HG03520 (cell line): Measurements from ENCODE around the gene SGIP1.
"Not testable (repeated sequence)": the region's sequence is repeated elsewhere in the genome, so short reads cannot be mapped to it uniquely, and the experiment has no call there.

ENCODE experiments used
- ATAC-seq: cut with Tn5 transposase; IDR thresholded peaks from one replicate; pipeline ENCODE4 v1.9.1; 2021; ENCODE audit warnings: mild to moderate bottlenecking, moderate library complexity; ENCODE audit not compliant: unreplicated experiment

Gene SGIP1

DNA sequence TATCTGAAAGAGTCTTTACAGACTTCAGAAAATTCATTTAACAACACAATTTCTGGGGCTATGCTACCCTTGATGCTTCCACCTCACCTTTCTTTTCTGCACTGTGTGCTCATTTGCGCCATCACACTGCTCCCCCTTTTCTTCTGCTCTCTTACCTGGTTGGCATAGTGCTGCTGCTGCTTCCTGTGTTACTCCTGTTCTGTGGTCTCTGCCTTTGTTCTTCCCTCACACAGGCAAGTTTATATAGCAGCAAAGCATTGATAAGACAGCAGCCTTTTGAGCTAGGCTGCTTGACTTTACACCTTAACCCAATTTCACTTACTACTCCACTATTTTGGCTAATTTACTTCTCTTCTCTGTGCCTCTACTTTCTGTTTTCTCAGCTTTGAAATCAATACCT, 18.3 kb downstream of the SGIP1 start:
- ATAC-seq: no peak

DNA sequence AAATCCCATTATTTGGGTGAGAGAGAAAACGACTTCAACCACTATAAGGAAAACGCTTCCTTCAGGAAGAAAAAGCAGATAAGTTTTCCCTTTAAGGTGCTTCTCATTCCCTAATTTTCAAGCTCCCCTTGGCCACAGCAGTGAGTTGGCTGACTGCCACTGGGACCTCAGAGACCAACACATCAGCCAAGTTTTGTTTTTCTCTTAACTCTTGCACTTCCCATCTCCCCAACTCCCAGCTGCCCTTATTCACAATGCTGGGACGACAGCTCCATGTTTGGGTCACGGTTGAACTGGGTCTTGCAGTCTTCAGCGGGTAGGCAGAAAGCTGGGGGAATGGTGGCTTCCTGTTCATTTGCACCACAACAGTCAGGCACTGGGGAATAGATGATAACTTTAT, 18.9 kb downstream of the SGIP1 start:
- ATAC-seq: no peak

DNA sequence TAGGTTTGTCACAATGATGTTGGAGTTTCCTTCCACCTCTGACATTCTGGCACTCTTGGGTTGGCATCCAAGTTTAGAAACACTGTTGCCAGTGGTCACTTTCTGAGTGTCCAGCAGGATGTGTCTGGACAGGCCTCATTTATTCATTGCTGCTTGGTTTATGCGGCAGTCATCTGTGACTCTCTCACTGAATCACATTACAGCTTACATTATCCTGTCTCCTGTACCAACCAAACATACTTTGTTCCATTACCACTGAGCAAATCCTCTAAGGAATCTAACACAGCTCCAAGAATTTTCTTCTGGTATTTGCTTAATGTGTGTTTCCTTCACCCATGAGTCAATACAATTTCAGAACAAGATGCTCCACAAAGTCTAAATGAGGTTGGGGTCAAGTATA, 19.9 kb downstream of the SGIP1 start:
- no peak for ATAC-seq

DNA sequence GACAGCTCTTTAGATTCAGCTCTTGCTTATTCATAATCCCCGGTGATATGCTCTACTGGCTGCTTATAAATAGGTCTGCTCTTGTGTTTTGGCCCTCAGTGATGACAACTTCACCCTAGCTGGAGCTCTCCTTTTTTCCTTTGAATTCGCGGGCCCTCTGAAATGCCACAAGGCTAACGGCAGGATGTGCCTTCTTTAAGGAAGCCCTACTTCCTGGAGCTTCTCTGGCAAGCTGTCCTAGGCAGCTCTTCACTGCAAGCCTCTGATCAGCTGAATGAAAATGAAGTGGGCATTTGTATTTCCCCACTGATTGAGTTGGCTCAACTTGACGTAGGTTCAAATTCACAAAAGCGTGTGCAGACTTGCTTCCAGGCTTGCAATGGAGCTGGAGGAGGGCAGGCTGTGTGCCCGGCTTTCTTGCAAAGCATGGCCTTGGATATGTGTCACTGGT, 22.2 kb downstream of the SGIP1 start:
- ATAC-seq: no peak

DNA sequence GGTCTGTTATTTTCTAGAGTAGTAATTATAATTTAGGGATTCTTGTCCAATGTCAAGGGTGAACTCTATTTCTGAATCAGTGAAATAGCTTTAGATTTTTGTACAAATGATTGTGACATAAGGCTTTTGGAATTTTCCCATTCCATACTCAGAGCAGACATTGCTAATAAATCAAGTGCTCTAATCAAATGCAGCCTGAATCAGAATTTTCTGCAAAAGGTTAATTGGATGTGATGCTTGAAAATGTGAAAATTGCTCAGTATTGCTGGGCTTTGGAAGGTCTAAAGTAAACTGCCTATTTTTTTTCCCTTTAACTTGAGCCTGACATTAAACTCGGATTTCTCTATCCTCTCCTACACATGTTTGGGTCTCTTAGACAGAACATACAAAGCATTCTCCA, 23.2 kb downstream of the SGIP1 start:
- no peak for ATAC-seq

DNA sequence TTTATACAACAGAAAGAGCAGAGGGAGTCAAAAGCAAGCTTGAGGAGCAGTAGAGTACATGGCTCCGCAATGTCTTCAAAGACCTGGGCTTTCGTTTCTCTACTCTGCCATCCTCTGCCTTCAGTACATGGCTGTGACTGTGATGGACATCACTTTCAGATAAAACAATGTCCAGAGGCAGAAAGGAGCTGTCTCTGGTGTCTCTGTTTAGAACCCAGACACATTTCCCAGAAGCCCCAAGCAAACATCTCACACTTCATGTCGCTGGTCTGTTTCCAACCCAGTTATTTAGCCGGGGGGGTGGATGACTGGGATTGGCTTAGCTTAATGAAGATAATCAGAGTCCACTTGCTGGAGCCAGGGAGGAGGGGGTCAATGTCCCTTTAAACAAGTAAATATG, 25.6 kb downstream of the SGIP1 start:
- no peak for ATAC-seq

DNA sequence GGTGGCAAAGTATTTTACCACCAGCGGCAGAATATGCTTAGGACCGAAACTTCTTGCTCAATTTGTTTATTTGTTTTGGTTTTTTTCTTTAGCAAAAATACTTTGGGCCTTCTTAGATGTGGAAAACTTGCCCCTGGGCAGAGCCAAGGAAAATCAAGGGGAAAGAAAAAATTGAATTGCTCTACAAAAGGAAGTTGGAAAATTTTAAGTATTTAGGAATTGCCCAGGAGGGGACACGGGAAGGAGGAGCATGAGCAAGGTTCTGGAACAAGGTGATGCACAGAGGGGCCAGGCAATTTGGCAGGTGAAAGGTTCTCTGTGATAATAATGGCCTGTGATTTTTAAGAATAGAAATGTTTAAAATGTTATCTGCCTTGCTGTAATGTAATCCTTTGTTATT, 28.6 kb downstream of the SGIP1 start:
- no peak for ATAC-seq

DNA sequence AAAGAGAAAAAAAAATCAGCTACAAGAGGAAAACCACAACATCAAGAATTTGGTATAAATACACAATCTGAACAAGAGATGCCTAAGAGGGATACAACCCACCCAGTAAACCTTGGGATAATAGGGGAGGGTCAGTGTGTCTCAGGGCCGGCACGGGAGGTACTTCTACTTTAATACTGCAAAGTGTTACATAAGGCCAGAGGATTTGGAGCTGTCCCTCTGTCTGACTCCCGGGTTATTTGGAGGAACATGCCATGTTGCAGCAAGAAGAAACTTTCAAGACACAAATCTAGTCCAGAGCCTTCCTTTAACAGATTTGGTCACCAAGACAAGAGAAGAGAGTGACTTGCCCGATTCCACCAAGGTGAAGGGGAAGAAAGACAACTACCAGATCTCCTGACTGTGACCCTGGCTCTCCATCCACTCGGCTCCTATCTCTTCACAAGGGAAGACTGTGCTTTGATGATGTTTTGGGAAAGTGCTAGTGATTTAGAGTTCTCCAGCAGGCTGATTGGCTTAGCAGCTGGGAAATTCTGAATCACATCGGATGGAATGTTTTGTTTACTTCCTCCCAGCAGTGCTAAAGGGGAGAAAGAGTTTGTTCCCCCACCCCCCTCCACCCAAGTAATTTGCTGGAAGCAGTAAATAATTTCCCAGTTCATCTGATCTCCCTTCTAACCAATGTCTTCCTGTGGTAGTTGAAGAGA, 29.3 kb downstream of the SGIP1 start:
- ATAC-seq: no peak

DNA sequence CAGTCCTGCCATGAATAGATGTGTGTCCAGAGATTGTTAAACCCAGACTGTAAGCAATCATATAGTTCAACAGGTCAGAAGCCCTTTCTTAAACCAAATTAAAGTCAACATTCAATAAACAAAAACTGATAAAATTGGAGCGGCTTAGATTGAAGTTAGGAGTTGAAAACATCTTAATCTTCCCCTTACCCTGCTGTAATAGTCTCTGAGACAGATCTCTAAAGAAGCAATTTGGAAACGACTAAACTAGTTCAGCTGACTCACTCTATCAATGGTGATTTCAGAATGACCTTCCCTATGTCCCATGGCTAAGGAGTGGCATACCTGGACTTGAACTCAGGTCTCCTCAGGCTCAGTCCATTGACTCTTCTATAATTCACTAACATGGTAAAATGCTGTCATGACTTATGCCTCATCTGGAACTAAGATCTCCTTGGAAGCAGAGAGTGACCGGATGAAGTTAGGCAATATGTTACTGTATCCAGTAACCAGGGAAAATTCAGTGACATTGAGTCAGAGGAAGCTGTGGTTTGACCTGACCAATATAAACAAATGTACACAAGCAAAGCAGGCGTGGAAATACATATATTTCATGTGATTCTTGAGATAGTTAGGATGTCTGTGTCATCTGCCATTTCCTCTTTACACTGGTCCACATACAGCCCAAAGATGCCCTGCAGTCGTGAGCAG, 30.1 kb downstream of the SGIP1 start:
- no peak for ATAC-seq

DNA sequence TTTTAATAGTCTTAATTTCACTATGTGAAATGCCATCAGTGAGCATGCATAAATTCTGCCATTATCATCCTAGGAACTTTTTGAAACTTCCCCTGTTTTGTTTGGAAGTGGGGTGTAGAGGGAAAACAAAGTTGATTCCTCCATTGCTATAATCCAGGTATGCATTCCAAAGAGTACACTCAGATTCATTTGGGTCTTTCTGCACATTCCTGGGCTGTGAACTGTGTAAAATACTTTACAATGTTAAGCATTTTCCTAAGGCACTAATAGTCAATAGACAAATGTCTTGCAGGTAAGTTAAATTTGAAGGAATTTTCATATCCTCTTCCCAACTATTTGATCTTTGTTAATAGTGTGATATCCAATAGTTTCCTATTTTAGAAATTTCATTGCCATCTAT, 36.2 kb downstream of the SGIP1 start:
- ATAC-seq: no peak

DNA sequence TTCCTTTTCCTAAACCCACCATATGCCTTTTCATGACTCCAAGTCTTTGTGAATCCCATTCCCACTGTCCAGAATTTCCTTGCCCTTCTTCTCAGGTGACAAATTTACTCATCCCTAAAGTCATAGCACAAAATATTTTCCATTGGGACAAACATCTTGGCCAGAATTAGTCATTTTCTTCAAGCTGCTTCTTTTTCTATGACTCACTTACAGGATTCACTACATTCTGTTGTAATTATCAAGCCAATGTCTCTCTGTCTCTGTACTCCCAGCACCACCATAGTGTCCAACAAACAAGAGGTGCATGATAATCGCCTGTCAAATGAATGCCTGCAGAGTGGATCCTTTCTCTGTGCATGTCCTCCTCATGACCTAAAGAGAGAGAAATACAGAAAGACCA, 37.8 kb downstream of the SGIP1 start:
- no peak for ATAC-seq

DNA sequence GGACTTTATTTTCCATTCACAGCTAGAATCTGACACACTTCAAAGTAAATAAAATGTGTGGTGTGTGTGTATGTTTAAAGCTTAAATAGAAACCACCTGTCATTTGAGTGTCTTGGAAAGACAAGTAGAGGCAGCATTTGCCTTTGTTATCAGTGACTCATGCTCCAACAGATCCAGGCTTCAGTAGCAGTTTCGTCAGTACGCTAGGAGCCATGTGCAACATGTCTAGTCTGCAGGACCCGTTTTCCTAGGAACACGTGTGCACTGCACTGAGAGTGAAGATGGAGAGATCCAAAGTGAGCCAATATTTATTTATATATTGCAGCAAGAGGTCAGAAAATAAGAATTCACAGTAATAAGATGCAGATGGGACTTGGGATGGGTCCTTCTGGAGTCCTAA, 41.8 kb downstream of the SGIP1 start:
- ATAC-seq: no peak

DNA sequence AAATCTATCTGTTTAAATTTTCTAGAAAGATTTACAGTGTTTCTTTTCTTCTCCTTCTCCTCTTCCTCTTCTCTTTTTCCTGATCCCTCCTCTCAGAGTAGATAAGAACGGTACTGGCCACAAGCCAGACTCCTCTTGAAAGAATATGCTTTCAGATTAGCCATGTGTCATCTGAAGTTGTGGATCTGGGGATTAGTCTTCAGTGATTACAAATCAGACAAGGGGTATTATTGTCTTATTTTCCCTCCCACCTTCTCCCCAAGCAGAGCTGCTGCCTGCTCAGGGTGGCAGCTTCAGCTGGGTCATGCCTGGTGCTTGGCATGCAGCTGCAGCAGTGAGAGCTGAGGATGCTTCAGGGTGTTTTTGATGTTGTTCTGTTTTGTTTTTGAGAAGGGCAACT, 42.7 kb downstream of the SGIP1 start:
- ATAC-seq: no peak

DNA sequence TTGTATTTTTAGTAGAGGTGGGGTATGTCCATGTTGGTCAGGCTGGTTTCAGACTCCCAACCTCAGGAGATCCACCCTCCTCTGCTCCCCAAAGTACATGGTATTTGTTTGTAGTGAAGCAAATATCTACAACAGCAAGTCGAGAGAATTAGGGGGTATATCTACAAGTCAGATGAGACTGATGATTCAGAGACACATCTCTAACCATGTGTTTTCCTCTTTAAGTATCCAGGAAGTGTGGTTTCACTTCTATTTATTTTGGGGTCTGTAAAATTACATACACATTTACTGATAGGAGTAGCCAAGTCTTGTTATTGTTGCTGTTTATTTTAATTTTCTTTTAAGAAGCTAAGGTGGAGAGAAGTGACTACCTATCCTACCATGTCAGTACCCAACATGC, 44.9 kb downstream of the SGIP1 start:
- ATAC-seq: no peak

DNA sequence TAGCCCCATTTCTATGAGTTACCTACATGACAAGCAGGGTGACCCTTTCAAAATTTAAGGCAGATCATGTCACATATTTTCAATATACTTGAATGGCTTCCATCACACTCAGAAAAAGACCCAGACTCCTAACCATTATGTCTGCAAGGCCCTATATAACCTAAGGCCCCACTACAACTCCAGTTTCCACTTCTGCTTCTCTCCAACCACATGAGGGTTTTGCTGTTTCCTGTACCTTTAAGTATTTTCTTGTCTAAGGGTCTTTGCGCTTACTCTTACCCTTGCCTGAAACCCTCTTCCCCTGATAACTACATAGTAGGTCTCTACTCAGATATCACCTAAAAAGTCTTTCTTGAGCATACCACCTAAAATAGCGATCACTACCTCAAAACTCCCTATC, 46.1 kb downstream of the SGIP1 start:
- no peak for ATAC-seq

DNA sequence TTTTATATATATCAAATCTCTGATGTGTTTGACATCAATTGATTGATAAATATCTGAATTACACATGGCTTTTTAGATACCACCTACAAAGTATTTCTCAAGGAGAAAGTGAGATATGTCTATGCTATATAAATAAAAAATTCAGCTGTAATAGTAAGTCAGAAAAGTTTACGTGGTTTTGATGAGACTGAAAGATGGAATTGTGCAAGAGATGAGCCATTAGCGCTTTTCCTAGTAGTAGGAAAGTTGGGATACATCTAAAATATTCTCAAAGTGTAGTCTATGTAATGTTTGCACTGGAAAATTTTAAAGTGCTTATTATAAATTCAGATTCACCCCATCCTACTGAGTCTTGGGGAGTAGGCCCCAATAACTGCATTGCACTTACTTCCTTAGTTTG, 49.1 kb downstream of the SGIP1 start:
- no peak for ATAC-seq

DNA sequence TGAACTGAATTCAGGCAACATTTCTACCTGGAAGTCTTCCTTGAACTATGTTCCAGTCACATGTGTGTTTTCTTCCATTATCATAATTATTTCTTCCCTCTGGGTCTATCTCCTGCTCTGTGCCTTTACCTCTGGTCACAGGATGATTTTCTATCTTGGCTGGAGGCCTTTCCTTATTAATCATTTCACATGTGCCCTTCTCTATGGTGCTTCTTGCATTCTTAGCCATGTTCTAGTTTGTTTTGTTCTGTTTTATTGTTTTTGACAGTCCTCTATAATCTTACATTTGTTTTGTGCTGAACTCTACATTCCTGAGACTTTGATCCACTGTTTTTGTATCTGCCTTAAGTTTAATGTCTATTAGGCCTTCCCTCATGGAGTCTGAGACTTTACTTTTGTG, 51.0 kb downstream of the SGIP1 start:
- ATAC-seq: no peak

DNA sequence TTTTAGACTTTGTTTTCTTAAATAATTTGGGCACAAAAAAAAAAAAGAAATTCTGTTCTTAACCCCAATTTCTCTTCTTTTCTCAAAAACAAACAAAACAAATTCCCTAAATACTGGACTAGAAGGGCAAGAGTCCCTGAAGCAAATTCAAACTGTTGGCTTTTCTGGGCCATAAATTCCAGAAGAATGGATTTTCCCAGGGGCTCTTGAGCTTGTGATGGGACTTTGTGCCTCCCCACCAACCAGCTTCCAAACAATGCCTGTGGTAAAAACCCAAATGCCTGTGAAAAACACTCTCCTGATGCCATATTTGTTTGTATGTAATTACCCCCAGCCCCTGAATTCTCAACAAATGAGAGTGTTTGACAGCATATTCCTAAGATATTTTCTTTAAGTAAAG, 55.4 kb downstream of the SGIP1 start:
- ATAC-seq: no peak

DNA sequence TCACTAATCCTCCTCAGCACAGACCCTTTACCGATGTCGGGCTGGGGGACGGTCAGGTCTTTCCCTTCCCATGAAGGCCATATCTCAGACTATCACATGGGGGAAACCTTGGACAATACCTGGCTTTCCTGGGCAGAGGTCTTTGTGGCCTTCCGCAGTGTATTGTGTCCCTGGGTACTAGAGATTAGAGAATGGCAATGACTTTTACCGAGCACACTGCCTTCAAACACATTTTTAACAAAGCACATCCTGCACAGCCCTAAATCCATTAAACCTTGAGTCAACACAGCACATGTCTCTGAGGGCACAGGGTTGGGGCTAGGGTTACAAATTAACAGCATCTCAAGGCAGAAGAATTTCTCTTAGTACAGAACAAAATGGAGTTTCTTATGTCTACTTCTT, 58.2 kb downstream of the SGIP1 start:
- not testable (repeated sequence) for ATAC-seq

DNA sequence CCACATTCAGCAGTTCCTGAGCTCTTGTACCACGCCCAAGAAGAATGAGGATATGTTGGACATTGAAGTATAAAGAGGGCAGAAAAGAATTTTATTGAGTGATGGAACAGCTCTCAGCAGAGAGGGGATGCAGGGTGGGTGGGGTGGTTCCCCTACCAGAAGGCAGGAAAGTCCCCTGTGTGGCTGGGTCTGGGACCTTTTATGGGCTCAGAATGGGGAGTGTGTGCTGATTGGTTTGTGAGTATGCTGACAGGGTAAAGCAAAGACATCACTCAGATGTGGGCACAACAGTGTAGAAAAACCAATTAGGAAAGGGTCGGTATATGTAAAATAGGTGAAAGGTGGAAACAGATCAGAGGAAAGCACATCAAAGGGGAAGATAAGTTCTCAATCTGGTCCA, 62.2 kb downstream of the SGIP1 start:
- no peak for ATAC-seq

DNA sequence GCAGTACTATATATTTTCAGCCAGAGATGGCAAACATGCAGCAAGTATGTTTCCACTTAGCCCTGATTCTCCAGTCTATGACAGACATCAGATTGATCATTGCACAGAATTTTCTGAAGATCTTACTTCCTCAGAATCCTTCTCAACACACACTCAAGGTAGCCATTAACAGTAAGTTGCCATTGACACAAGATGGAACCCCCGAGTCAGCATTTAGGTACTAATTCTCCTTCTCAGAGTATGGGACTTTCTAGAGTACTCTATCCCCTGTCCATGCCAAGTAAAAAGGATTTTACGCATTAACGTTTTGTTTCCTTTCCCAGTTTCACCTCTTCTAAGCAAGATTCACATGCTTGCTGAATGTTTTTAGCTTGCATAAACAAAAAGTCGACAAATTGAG, 63.5 kb downstream of the SGIP1 start:
- ATAC-seq: no peak

DNA sequence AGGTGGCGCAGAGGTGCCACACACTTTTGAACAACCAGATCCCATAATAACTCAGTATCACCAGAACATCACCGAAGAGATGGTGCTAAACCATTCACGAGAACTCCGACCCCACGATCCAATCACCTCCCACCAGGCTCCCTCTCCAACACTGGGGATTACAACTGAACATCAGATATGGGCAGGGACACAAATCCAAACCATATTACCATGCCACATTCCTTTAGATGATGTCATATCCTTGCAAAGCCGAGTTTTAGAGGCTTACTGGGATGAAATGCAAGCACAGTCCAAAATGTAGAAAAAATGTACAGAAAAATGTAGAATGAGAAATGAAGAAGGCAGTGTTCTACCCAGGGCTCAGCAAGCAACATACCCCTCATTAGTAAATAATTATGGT, 64.7 kb downstream of the SGIP1 start:
- no peak for ATAC-seq

DNA sequence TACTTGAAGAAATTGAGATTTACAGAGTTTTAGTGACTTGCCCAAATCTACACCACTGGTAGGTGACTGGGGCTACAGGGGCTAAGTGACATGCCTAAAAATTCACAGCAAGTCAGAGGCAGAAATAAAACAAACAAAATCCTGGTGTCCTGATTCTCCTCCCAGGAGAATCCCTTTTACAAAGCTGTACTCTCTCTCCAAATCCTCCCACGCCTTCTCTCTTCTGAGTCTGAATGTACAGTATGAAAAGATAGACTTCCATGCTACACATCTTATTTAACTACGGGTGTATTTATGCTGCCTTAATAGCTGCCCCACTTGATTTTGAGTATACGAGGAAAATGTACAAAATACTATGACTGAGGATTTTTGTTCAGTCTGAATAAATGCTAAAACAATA, 65.4 kb downstream of the SGIP1 start:
- ATAC-seq: no peak
